Measurements from ENCODE around the gene ZIC1.

ZIC1 gene

GRCh38 chr3:147424581-147425387, 15.6 kb downstream of the ZIC1 start:
- Histone ChIP-seq H3K9me3 (ENCODE audit: severe bottlenecking) (no peaks in the 10 kb centered on the region), H3K4me1 (ENCODE audit: insufficient read depth, poor library complexity, severe bottlenecking) (no peaks in the 10 kb centered on the region), H3K36me3 (ENCODE audit: low read depth) (no peaks in the 10 kb centered on the region), H3K27ac (ENCODE audit: poor library complexity, severe bottlenecking) (no peak overlapping the region), H3K27me3 (ENCODE audit: insufficient read depth, poor library complexity, severe bottlenecking) (peaks cover 95% of the 10 kb centered on the region), H3K4me3 (ENCODE audit: severe bottlenecking) (no peak overlapping the region)
- TF ChIP-seq, protein P1, sequence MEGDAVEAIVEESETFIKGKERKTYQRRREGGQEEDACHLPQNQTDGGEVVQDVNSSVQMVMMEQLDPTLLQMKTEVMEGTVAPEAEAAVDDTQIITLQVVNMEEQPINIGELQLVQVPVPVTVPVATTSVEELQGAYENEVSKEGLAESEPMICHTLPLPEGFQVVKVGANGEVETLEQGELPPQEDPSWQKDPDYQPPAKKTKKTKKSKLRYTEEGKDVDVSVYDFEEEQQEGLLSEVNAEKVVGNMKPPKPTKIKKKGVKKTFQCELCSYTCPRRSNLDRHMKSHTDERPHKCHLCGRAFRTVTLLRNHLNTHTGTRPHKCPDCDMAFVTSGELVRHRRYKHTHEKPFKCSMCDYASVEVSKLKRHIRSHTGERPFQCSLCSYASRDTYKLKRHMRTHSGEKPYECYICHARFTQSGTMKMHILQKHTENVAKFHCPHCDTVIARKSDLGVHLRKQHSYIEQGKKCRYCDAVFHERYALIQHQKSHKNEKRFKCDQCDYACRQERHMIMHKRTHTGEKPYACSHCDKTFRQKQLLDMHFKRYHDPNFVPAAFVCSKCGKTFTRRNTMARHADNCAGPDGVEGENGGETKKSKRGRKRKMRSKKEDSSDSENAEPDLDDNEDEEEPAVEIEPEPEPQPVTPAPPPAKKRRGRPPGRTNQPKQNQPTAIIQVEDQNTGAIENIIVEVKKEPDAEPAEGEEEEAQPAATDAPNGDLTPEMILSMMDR (IDR thresholded peaks at IDR 0.05; ENCODE audit: poor library complexity, severe bottlenecking), result no peak
- ATAC-seq (ENCODE audit: low read depth) (no peak), DNase-seq (ENCODE audit: low spot score) (no peak)

DNA sequence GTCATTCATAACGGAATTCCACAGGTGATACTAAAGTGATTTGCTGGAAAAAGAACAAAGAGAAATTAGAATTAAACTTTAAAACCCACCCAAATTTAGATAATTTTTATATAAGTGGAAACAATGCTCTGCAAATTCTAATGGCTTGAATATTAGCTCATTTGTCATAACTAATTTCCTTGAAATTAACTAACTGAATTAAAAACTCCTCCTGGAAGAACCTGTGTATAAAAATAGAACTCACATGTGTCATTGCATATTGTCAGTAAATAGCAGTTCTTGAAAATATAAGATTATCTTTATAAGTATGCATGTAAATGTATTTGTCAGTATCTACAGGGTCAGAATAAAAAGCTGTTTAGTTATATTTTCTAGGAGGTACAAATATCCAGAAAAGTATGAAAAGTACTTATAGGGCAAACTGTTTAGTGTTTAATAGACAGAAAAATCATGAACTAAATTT, 16.3 kb downstream of the ZIC1 start:
- DNase-seq (ENCODE audit: low spot score) (no peak), ATAC-seq (ENCODE audit: low read depth) (no peak)
- no peaks in the 10 kb centered on the region for H3K4me1 ChIP-seq (ENCODE audit: insufficient read depth, poor library complexity, severe bottlenecking)
- H3K36me3 ChIP-seq (ENCODE audit: low read depth), result no peaks in the 10 kb centered on the region
- no peak overlapping the region for H3K4me3 ChIP-seq (ENCODE audit: severe bottlenecking)
- H3K9me3 ChIP-seq (ENCODE audit: severe bottlenecking), result no peaks in the 10 kb centered on the region
- H3K27ac ChIP-seq (ENCODE audit: poor library complexity, severe bottlenecking), result no peak overlapping the region
- TF ChIP-seq, protein P1 (IDR thresholded peaks at IDR 0.05; ENCODE audit: poor library complexity, severe bottlenecking), result no peak
- peaks cover 89% of the 10 kb centered on the region for H3K27me3 ChIP-seq (ENCODE audit: insufficient read depth, poor library complexity, severe bottlenecking)

DNA sequence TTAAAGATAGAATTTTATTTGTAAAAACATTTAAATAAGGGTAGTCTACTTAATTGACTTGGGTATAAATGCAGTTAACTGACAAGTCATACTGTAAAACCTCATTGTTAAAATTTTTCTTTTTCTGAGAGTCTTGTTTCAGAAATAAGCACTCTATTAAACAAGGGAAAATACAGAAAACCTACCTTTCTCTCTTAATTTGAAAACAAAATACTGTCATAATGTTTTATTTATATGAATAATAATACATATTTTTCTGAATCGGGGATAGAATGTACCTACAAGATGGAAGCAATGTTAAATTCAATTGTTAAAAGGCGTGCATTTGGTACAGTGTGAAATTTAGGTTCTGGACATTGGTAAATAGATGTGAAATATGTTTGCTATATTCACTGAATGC, 17.8 kb downstream of the ZIC1 start:
- no peak overlapping the region for H3K4me3 ChIP-seq (ENCODE audit: severe bottlenecking)
- H3K27ac ChIP-seq (ENCODE audit: poor library complexity, severe bottlenecking), result no peak overlapping the region
- H3K36me3 ChIP-seq (ENCODE audit: low read depth), result no peaks in the 10 kb centered on the region
- ATAC-seq (ENCODE audit: low read depth) (no peak), DNase-seq (ENCODE audit: low spot score) (no peak)
- TF ChIP-seq, protein P1 (IDR thresholded peaks at IDR 0.05; ENCODE audit: poor library complexity, severe bottlenecking), result no peak
- H3K27me3 ChIP-seq (ENCODE audit: insufficient read depth, poor library complexity, severe bottlenecking), result peaks cover 74% of the 10 kb centered on the region
- no peaks in the 10 kb centered on the region for H3K9me3 ChIP-seq (ENCODE audit: severe bottlenecking)
- no peaks in the 10 kb centered on the region for H3K4me1 ChIP-seq (ENCODE audit: insufficient read depth, poor library complexity, severe bottlenecking)

DNA sequence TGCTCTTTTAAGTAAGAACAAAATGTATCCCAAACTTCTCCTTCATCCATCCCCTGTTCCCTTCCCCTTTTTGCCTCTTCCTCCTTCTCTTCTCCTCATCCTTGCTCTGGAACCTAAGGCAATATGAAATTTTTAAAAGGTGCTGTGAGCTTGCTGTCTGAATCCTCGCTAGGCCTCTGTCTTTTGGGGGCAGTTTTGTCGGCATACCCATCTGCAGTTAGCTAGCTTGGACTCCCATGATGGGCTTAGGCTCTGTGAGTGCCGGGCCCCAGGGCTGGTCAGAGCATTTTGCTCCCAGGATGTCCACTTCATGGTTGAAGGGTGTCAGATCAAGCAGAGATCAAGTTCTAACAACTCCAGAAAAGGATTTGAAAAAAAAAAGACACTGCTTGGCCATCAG, 18.6 kb downstream of the ZIC1 start:
- ATAC-seq (ENCODE audit: low read depth) (no peak), DNase-seq (ENCODE audit: low spot score) (no peak)
- Histone ChIP-seq H3K4me3 (ENCODE audit: severe bottlenecking) (no peak overlapping the region), H3K27ac (ENCODE audit: poor library complexity, severe bottlenecking) (no peak overlapping the region), H3K9me3 (ENCODE audit: severe bottlenecking) (no peaks in the 10 kb centered on the region), H3K27me3 (ENCODE audit: insufficient read depth, poor library complexity, severe bottlenecking) (peaks cover 66% of the 10 kb centered on the region), H3K4me1 (ENCODE audit: insufficient read depth, poor library complexity, severe bottlenecking) (no peaks in the 10 kb centered on the region), H3K36me3 (ENCODE audit: low read depth) (no peaks in the 10 kb centered on the region)
- TF ChIP-seq, protein P1 (IDR thresholded peaks at IDR 0.05; ENCODE audit: poor library complexity, severe bottlenecking), result no peak

GRCh38 chr3:147428326-147428725, 19.2 kb downstream of the ZIC1 start:
- no peak overlapping the region for H3K4me3 ChIP-seq (ENCODE audit: severe bottlenecking)
- ATAC-seq (ENCODE audit: low read depth) (no peak), DNase-seq (ENCODE audit: low spot score) (no peak)
- H3K27ac ChIP-seq (ENCODE audit: poor library complexity, severe bottlenecking), result no peak overlapping the region
- no peaks in the 10 kb centered on the region for H3K36me3 ChIP-seq (ENCODE audit: low read depth)
- peaks cover 65% of the 10 kb centered on the region for H3K27me3 ChIP-seq (ENCODE audit: insufficient read depth, poor library complexity, severe bottlenecking)
- TF ChIP-seq, protein P1 (IDR thresholded peaks at IDR 0.05; ENCODE audit: poor library complexity, severe bottlenecking), result no peak
- H3K9me3 ChIP-seq (ENCODE audit: severe bottlenecking), result no peaks in the 10 kb centered on the region
- H3K4me1 ChIP-seq (ENCODE audit: insufficient read depth, poor library complexity, severe bottlenecking), result no peaks in the 10 kb centered on the region

Data from RWPE2 (cell line).